Inflammatory macrophage (primary cell): Measurements from ENCODE around the gene GTPBP3.

Experiments used
- DNase-seq, 2 donors: peaks; one replicate each; pipeline ENCODE4 v3.0.0-alpha.2; 2020 to 2022

Gene GTPBP3

GRCh38 chr19:17327654-17328516, 9.5 kb upstream of the GTPBP3 start:
- peak; percentile 28 to 45 for DNase-seq

- no peak for DNase-seq
Observed at GRCh38 chr19:17328517-17329365, 8.6 kb upstream of the GTPBP3 start.

GRCh38 chr19:17329366-17330261, 7.7 kb upstream of the GTPBP3 start:
- DNase-seq: no peak

- no peak for DNase-seq
Observed at GRCh38 chr19:17330262-17331044, 6.9 kb upstream of the GTPBP3 start.

- DNase-seq: no peak
Observed at GRCh38 chr19:17331045-17331558, 6.3 kb upstream of the GTPBP3 start.

- no peak for DNase-seq
Observed at GRCh38 chr19:17332360-17332676, 5.0 kb upstream of the GTPBP3 start.

- DNase-seq: peak; percentile 50 to 59
Observed at GRCh38 chr19:17332677-17333581, 4.4 kb upstream of the GTPBP3 start.

- DNase-seq: peak; percentile 68 to 71
Observed at GRCh38 chr19:17333611-17334413, 3.5 kb upstream of the GTPBP3 start.

GRCh38 chr19:17334414-17335409, 2.6 kb upstream of the GTPBP3 start, which contains the start of gene ANO8:
Gene ANO8 (minus strand): TSS chr19:17334855. CDS start chr19:17334670, 185 bp downstream.
- peak; percentile 97 for DNase-seq

- DNase-seq: no peak
Observed at GRCh38 chr19:17335575-17335974, 1.8 kb upstream of the GTPBP3 start.

- DNase-seq: no peak
Observed at GRCh38 chr19:17337675-17338432, 501 bp downstream of the GTPBP3 start.

- DNase-seq: no peak
Observed at GRCh38 chr19:17338433-17339078, 1.2 kb downstream of the GTPBP3 start.

GRCh38 chr19:17339088-17339741, 1.9 kb downstream of the GTPBP3 start:
- DNase-seq: no peak

GRCh38 chr19:17340302-17340870, 3.0 kb downstream of the GTPBP3 start:
- DNase-seq: no peak

GRCh38 chr19:17340871-17341357, 3.6 kb downstream of the GTPBP3 start:
- peak in 1 of 2 donors; percentile 2 for DNase-seq

- DNase-seq: no peak
Observed at GRCh38 chr19:17341386-17341785, 4.0 kb downstream of the GTPBP3 start.
